Measurements from ENCODE around the gene PRKAA2.

DNA sequence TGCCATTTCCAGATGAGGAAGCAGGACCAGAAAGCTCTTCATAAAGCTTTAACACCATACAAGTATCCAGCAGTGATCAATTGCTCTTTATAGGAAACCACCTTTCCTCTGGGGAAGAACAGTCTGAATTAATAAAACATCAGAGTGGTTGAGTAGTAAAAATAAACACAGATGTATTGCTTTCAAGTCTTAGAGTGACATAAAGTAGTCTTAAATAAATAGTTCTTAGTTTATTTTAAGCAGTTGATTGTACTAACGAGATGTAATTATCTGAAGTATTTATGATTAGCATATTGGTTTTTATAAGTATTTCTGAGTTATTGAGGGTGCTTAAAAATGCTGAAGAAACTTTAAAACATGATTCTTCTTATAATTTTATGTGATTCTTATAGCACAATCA, 67.0 kb downstream of the PRKAA2 start:
- TF ChIP-seq TAF1 (IDR thresholded peaks at IDR 0.05; ENCODE audit: borderline replicate concordance, insufficient read depth, low read length) = no peak
- TF ChIP-seq, protein P1, sequence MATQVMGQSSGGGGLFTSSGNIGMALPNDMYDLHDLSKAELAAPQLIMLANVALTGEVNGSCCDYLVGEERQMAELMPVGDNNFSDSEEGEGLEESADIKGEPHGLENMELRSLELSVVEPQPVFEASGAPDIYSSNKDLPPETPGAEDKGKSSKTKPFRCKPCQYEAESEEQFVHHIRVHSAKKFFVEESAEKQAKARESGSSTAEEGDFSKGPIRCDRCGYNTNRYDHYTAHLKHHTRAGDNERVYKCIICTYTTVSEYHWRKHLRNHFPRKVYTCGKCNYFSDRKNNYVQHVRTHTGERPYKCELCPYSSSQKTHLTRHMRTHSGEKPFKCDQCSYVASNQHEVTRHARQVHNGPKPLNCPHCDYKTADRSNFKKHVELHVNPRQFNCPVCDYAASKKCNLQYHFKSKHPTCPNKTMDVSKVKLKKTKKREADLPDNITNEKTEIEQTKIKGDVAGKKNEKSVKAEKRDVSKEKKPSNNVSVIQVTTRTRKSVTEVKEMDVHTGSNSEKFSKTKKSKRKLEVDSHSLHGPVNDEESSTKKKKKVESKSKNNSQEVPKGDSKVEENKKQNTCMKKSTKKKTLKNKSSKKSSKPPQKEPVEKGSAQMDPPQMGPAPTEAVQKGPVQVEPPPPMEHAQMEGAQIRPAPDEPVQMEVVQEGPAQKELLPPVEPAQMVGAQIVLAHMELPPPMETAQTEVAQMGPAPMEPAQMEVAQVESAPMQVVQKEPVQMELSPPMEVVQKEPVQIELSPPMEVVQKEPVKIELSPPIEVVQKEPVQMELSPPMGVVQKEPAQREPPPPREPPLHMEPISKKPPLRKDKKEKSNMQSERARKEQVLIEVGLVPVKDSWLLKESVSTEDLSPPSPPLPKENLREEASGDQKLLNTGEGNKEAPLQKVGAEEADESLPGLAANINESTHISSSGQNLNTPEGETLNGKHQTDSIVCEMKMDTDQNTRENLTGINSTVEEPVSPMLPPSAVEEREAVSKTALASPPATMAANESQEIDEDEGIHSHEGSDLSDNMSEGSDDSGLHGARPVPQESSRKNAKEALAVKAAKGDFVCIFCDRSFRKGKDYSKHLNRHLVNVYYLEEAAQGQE (IDR thresholded peaks at IDR 0.05; ENCODE audit: insufficient read depth in 1 of 2, low read depth in 2 of 2, low read length in 2 of 2) = no peak
- TF ChIP-seq POLR2AphosphoS5 (IDR thresholded peaks at IDR 0.05; ENCODE audit: low read depth, low read length) = no peak
- TF ChIP-seq SIN3A (IDR thresholded peaks at IDR 0.05; ENCODE audit: borderline replicate concordance, insufficient read depth, low read length) = no peak

Measured in PFSK-1 (cell line).